Heart right ventricle (tissue), 16 donors: ENCODE data around the gene PTPRM. TPM values are rescaled to one million over a fixed set of nuclear protein-coding genes. Genes with fewer than 3 reads are reported as not detected.
"Not testable (repeated sequence)": the region's sequence is repeated elsewhere in the genome, so short reads cannot be mapped to it uniquely, and the experiment has no call there.

Experiments used
- ATAC-seq, 8 donors: fragments of 200-7000 bp; cut with Tn5 transposase; one replicate each; pipeline ENCODE4 v1.9.1; 2020; ENCODE audit warnings: mild to moderate bottlenecking in 8 of 8, moderate library complexity in 8 of 8, moderate number of reproducible peaks in 1 of 8
- DNase-seq, 2 donors: peaks; one replicate each; pipeline ENCODE4 v3.0.0-alpha.2; 2020
- H3K27ac ChIP-seq, 10 donors: fragments of 200-600 bp; sonication (generic) in 2 of 10; one replicate each; pipeline versions ENCODE4 v1.5.0 to v1.8.0; 2020 to 2022; ENCODE audit warnings: mild to moderate bottlenecking in 3 of 10
- H3K27me3 ChIP-seq, 7 donors: fragments of 200-600 bp; one replicate each; pipeline ENCODE4 v1.8.0; 2021 to 2022; ENCODE audit warnings: mild to moderate bottlenecking in 2 of 7
- H3K36me3 ChIP-seq, 9 donors: fragments of 200-600 bp; sonication (generic) in 1 of 9; one replicate each; pipeline versions ENCODE4 v1.5.0 to v1.8.0; 2020 to 2022; ENCODE audit warnings: mild to moderate bottlenecking in 2 of 9
- H3K4me1 ChIP-seq, 9 donors: fragments of 200-600 bp; sonication (generic) in 1 of 9; one replicate each; pipeline versions ENCODE4 v1.5.0 to v1.8.0; 2020 to 2022; ENCODE audit warnings: mild to moderate bottlenecking in 4 of 9
- H3K4me3 ChIP-seq, 10 donors: fragments of 200-600 bp; sonication (generic) in 2 of 10; one replicate each; pipeline versions ENCODE4 v1.5.0 to v1.8.0; 2020 to 2022; ENCODE audit warnings: mild to moderate bottlenecking in 7 of 10, moderate library complexity in 2 of 10
- H3K9me3 ChIP-seq, 11 donors: fragments of 200-600 bp in 10 of 11; sonication (generic) in 2 of 11; one replicate each; pipeline versions ENCODE4 v1.5.0 to v1.8.0; 2013 to 2022; ENCODE audit warnings: mild to moderate bottlenecking in 2 of 11, control low read depth in 1 of 11, moderate library complexity in 1 of 11
- WGBS, 2 donors: extraction: QIAGEN DNeasy Blood & Tissue Kit; methylation state at CpG; one replicate each; pipeline ENCODE4 v1.1.7; 2013; ENCODE audit warnings: inconsistent platforms in 1 of 2; 5-methylcytosine and 5-hydroxymethylcytosine counted together
- intact Hi-C, 10 donors: fragments of 100-400 bp; cut with DNase I; formaldehyde crosslinking; loops; one replicate each; pipeline versions ENCODE4 v1.11.1 to v1.14.2; 2022
- polyA plus RNA-seq, 2 donors: library from polyadenylated mRNA; stranded (reverse); fragments of 200-250 nt; gene quantifications; one replicate each; pipeline ENCODE4 v1.2.3, GENCODE V29; 2013
- total RNA-seq, 10 donors: library from RNA; stranded (reverse); fragmentation: NEBNext Ultra II Directional in 3 of 10; extraction: Animal tissue kit (Norgen Biotek cat#: 25700) in 3 of 10; gene quantifications; one replicate each; pipeline versions ENCODE4 v1.2.1 to v1.2.4, GENCODE V29; 2021 to 2023
- TF ChIP-seq, protein P1 (sequence below), 9 donors: fragments of 200-600 bp; sonication (generic) in 2 of 9; IDR thresholded peaks; one replicate each; pipeline versions ENCODE4 v1.5.0 to v1.8.0; 2021 to 2022; ENCODE audit warnings: antibody characterized with exemption in 9 of 9, mild to moderate bottlenecking in 5 of 9, moderate library complexity in 1 of 9
- donor health status: Arrhythmogenic right ventricular cardiomyopathy.
- donor health status: ischemic (EF 13 %, LVEDD 7.1; RV severe dilation, severe dysfunction).
- donor health status: healthy with polysubstance abuse.
- donor health status: DM: no; HTN: yes; CAD: no.
- donor health status: DM: no; HTN: no; CAD: no.
- donor health status: ischemic (EF 25% LVEDD 6.9; RV normal size, moderate dysfunction).
- donor health status: ischemic (EF 25% LVEDD 5.7; RV mildly dilated, moderate dysfunction).
- donor health status: healthy.
- donor health status: DM: yes; HTN: yes; CAD: no.
- donor health status: Ischemic cardiomyopathy.
- donor health status: ischemic (EF 35%, LVEDD 5.7; RV mildly dilated, moderate dysfunction).
- donor health status: nonischemic (EF 11% LVEDD 7.7; RV severe dilation, severe dysfunction).
- donor health status: DM: yes; HTN: yes; CAD: no.
- donor health status: PGD.
- donor health status: ischemic (EF 29% LVEDD 5.4; RV normal size, mild dysfunction).
- donor health status: nonischemic (EF 23%, LVEDD 6.1; RV moderate dilation, normal function).

Gene PTPRM
- total and polyA plus RNA-seq, 12 donors = 81.7 to 170 (median 132) TPM

- Histone ChIP-seq H3K36me3 (no peaks in the 10 kb centered on the region), H3K4me1 (peaks cover 7 to 30% (median 21%) of the 10 kb centered on the region in 9 donors), H3K27me3 (no peaks in the 10 kb centered on the region), H3K9me3 (peaks cover 0 to 3% (median 0%) of the 10 kb centered on the region in 11 donors), H3K27ac (no peak overlapping the region), H3K4me3 (no peak overlapping the region)
- intact Hi-C loops = no loop called here
- TF ChIP-seq, protein P1, sequence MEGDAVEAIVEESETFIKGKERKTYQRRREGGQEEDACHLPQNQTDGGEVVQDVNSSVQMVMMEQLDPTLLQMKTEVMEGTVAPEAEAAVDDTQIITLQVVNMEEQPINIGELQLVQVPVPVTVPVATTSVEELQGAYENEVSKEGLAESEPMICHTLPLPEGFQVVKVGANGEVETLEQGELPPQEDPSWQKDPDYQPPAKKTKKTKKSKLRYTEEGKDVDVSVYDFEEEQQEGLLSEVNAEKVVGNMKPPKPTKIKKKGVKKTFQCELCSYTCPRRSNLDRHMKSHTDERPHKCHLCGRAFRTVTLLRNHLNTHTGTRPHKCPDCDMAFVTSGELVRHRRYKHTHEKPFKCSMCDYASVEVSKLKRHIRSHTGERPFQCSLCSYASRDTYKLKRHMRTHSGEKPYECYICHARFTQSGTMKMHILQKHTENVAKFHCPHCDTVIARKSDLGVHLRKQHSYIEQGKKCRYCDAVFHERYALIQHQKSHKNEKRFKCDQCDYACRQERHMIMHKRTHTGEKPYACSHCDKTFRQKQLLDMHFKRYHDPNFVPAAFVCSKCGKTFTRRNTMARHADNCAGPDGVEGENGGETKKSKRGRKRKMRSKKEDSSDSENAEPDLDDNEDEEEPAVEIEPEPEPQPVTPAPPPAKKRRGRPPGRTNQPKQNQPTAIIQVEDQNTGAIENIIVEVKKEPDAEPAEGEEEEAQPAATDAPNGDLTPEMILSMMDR (IDR thresholded peaks at IDR 0.05) = no peak
- 89 to 92% methylated on average over 1 of the region's 1 CpG for WGBS, 2 donors
- ATAC-seq (no peak), DNase-seq (no peak)
Measured at GRCh38 chr18:8056723-8057122, 489.6 kb downstream of the PTPRM start.

- H3K4me1 ChIP-seq, intact Hi-C loops, ATAC-seq, H3K27ac ChIP-seq, H3K9me3 ChIP-seq, H3K27me3 ChIP-seq, DNase-seq, H3K36me3 ChIP-seq: not testable (repeated sequence)
- WGBS, 2 donors = 77 to 81% methylated on average over 11 to 12 of the region's 22 CpGs
- peak overlapping the region in 1 of 10 donors; percentile 38 for H3K4me3 ChIP-seq
Measured at GRCh38 chr18:8063152-8063551, 496.0 kb downstream of the PTPRM start.

DNA sequence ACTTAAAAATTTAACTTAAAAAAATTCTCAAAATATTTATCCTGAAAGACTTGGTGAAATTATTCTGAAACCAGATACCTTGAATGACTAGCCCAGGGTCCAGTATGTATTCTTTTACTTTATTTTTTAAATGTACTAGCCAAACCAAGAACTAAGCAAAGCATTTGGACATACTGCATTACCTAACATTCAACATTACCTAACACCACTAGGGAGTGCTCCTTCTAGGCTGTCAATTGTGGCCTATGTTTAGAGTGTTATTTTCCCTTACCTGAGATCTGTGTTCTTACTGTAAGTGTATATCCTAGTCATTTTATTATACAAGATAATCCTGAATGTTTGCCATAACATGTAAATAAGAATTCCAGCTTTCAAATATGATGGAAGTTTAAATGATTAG, 496.6 kb downstream of the PTPRM start:
- no peaks in the 10 kb centered on the region for H3K36me3 ChIP-seq
- no peak overlapping the region for H3K4me3 ChIP-seq
- TF ChIP-seq, protein P1 (IDR thresholded peaks at IDR 0.05) = no peak
- intact Hi-C loops = no loop called here
- no peak overlapping the region for H3K27ac ChIP-seq
- no peaks in the 10 kb centered on the region for H3K4me1 ChIP-seq
- no peaks in the 10 kb centered on the region for H3K27me3 ChIP-seq
- no peak for DNase-seq
- no peak for ATAC-seq
- H3K9me3 ChIP-seq = peaks cover 0 to 3% (median 0%) of the 10 kb centered on the region in 11 donors

DNA sequence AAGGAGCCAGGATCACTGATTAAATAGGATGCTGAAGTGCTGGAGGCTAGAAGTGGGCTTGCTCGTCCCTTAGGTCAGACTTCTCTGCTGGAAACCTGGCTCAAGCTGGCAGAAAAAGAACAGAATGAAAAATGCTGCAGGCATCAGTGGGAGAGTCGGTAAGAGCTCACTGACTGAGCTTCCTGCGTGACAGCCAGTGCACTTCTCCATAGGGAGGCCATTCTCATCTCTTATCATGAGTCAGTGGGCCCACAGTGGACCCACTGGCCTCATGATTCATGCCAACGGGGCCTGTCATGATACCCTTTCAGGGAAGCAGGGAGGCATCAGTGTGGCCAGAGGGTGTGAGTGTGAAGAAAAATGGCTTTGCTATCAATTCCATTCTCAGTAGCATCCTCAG, 498.2 kb downstream of the PTPRM start:
- Histone ChIP-seq H3K9me3 (no peaks in the 10 kb centered on the region), H3K36me3 (peaks cover 0 to 11% (median 0%) of the 10 kb centered on the region in 9 donors), H3K27me3 (no peaks in the 10 kb centered on the region), H3K27ac (no peak overlapping the region), H3K4me1 (no peaks in the 10 kb centered on the region), H3K4me3 (no peak overlapping the region)
- DNase-seq = no peak
- TF ChIP-seq, protein P1 (IDR thresholded peaks at IDR 0.05) = no peak
- WGBS, 2 donors = 86 to 92% methylated on average over 4 of the region's 4 CpGs
- intact Hi-C loops = no loop called here
- ATAC-seq = no peak

DNA sequence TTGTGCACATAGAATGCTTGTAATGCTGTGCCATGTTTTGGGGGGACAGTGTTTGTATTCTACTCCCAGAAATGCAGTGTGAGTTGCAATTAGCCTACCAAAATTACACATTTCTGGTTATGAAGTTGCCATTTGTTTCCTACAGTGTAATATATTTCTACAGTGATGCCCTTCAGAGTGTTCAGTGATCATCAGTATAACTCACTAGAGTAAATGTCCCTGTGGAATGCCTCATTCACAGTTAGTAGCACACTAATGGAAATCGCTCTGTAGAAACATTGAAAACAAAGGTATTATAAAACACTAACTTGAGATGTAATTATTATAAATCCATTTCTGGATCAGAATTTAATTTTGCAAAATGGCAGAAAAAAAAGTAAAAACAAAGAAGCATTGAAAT, 498.7 kb downstream of the PTPRM start:
- no peaks in the 10 kb centered on the region for H3K9me3 ChIP-seq
- ATAC-seq (no peak), DNase-seq (no peak)
- WGBS, 2 donors = 99 to 100% methylated on average over 1 of the region's 1 CpG
- intact Hi-C loops = no loop called here
- peaks cover 0 to 15% (median 0%) of the 10 kb centered on the region in 9 donors for H3K36me3 ChIP-seq
- TF ChIP-seq, protein P1 (IDR thresholded peaks at IDR 0.05) = no peak
- no peaks in the 10 kb centered on the region for H3K27me3 ChIP-seq
- H3K27ac ChIP-seq = no peak overlapping the region
- H3K4me1 ChIP-seq = no peaks in the 10 kb centered on the region
- no peak overlapping the region for H3K4me3 ChIP-seq
